ENCODE results near the gene TTC23.

Gene TTC23

DNA sequence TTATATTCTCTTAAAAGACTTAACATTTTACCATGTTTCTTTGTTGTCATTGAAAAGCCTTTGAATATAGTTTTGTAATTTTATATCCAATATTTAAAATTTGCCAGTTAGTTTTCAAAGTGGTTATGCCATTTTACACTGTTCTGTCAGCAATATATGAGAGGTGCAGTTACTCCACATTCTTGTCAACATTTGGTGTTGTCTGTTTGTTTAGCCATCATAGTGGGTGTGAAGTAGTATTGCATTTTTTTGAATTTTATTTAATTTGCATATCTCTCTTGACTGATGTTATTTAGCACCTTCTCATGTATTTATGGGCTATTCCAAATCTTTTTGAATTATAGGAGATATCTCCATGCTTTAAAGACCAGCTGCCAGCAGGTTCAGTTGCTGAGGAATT lies 42.3 kb upstream of the TTC23 start:
- H3K27me3 ChIP-seq (ENCODE audit: insufficient read depth, poor library complexity, severe bottlenecking) = no peaks in the 10 kb centered on the region
- DNase-seq (ENCODE audit: low read depth in 1 of 2, low spot score in 1 of 2) = no peak
- no peak overlapping the region for H3K27ac ChIP-seq (replicated peaks)
- no peak overlapping the region for H3K4me3 ChIP-seq (replicated peaks; ENCODE audit: insufficient read depth, low read length)
- no peak for TF ChIP-seq GABPA (IDR thresholded peaks at IDR 0.05; ENCODE audit: low read depth)
- no peak for TF ChIP-seq POLR2AphosphoS5 (IDR thresholded peaks at IDR 0.05; ENCODE audit: low read depth)
- TF ChIP-seq, protein P1, sequence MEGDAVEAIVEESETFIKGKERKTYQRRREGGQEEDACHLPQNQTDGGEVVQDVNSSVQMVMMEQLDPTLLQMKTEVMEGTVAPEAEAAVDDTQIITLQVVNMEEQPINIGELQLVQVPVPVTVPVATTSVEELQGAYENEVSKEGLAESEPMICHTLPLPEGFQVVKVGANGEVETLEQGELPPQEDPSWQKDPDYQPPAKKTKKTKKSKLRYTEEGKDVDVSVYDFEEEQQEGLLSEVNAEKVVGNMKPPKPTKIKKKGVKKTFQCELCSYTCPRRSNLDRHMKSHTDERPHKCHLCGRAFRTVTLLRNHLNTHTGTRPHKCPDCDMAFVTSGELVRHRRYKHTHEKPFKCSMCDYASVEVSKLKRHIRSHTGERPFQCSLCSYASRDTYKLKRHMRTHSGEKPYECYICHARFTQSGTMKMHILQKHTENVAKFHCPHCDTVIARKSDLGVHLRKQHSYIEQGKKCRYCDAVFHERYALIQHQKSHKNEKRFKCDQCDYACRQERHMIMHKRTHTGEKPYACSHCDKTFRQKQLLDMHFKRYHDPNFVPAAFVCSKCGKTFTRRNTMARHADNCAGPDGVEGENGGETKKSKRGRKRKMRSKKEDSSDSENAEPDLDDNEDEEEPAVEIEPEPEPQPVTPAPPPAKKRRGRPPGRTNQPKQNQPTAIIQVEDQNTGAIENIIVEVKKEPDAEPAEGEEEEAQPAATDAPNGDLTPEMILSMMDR (IDR thresholded peaks at IDR 0.05; ENCODE audit: insufficient read depth, low read length) = no peak
- TF ChIP-seq, protein P2, sequence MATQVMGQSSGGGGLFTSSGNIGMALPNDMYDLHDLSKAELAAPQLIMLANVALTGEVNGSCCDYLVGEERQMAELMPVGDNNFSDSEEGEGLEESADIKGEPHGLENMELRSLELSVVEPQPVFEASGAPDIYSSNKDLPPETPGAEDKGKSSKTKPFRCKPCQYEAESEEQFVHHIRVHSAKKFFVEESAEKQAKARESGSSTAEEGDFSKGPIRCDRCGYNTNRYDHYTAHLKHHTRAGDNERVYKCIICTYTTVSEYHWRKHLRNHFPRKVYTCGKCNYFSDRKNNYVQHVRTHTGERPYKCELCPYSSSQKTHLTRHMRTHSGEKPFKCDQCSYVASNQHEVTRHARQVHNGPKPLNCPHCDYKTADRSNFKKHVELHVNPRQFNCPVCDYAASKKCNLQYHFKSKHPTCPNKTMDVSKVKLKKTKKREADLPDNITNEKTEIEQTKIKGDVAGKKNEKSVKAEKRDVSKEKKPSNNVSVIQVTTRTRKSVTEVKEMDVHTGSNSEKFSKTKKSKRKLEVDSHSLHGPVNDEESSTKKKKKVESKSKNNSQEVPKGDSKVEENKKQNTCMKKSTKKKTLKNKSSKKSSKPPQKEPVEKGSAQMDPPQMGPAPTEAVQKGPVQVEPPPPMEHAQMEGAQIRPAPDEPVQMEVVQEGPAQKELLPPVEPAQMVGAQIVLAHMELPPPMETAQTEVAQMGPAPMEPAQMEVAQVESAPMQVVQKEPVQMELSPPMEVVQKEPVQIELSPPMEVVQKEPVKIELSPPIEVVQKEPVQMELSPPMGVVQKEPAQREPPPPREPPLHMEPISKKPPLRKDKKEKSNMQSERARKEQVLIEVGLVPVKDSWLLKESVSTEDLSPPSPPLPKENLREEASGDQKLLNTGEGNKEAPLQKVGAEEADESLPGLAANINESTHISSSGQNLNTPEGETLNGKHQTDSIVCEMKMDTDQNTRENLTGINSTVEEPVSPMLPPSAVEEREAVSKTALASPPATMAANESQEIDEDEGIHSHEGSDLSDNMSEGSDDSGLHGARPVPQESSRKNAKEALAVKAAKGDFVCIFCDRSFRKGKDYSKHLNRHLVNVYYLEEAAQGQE (IDR thresholded peaks at IDR 0.05; ENCODE audit: insufficient replicate concordance, low read depth) = no peak
- no peak for TF ChIP-seq SPI1 (IDR thresholded peaks at IDR 0.05; ENCODE audit: borderline replicate concordance, low read depth)

DNA sequence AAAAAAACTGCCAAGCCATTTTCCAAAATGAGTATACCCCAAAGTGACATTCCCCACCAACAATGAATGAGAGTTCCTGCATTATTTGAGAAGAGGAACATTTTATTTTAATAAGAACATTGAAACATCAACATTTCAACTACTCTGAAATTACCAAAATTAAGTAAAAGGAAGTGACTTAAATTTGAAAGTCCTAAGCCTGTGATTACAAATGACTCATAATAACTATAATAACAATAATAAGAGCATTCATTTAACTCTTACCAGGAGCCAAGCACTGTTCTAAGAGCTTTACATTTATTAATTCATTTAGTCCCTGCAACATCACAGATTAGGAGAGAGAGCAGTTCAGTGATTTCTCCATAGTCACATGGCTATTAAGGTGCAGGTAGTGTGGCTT lies 34.3 kb upstream of the TTC23 start:
- no peaks in the 10 kb centered on the region for H3K27me3 ChIP-seq (ENCODE audit: insufficient read depth, poor library complexity, severe bottlenecking)
- no peak for DNase-seq (ENCODE audit: low read depth in 1 of 2, low spot score in 1 of 2)
- TF ChIP-seq, protein P1 (IDR thresholded peaks at IDR 0.05; ENCODE audit: insufficient read depth, low read length) = no peak
- no peak for TF ChIP-seq GABPA (IDR thresholded peaks at IDR 0.05; ENCODE audit: low read depth)
- no peak for TF ChIP-seq POLR2AphosphoS5 (IDR thresholded peaks at IDR 0.05; ENCODE audit: low read depth)
- TF ChIP-seq SPI1 (IDR thresholded peaks at IDR 0.05; ENCODE audit: borderline replicate concordance, low read depth) = no peak
- TF ChIP-seq, protein P2 (IDR thresholded peaks at IDR 0.05; ENCODE audit: insufficient replicate concordance, low read depth) = no peak
- no peak overlapping the region for H3K27ac ChIP-seq (replicated peaks)
- H3K4me3 ChIP-seq (replicated peaks; ENCODE audit: insufficient read depth, low read length) = no peak overlapping the region

DNA sequence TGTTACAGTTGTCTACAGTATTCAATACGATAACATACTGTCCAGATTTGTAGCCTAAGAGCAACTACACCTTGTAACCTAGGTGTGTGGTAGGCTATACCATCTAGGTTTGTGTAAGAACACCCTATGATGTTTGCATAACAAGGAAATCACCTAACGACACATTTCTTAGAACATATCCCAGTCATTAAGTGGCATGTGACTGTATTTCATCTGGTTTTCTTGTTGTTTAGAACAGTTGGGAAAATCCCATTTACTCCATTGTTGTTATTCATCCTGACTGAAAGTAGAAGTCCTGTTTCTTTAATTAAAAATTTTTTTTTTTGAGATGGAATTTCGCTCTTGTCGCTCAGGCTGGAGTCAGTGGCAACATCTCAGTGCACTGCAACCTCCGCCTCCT lies 33.2 kb upstream of the TTC23 start:
- no peak overlapping the region for H3K4me3 ChIP-seq (replicated peaks; ENCODE audit: insufficient read depth, low read length)
- H3K27me3 ChIP-seq (ENCODE audit: insufficient read depth, poor library complexity, severe bottlenecking) = no peaks in the 10 kb centered on the region
- TF ChIP-seq POLR2AphosphoS5 (IDR thresholded peaks at IDR 0.05; ENCODE audit: low read depth) (no peak), SPI1 (IDR thresholded peaks at IDR 0.05; ENCODE audit: borderline replicate concordance, low read depth) (no peak), GABPA (IDR thresholded peaks at IDR 0.05; ENCODE audit: low read depth) (no peak)
- TF ChIP-seq, protein P2 (IDR thresholded peaks at IDR 0.05; ENCODE audit: insufficient replicate concordance, low read depth) = no peak
- TF ChIP-seq, protein P1 (IDR thresholded peaks at IDR 0.05; ENCODE audit: insufficient read depth, low read length) = no peak
- no peak overlapping the region for H3K27ac ChIP-seq (replicated peaks)
- no peak for DNase-seq (ENCODE audit: low read depth in 1 of 2, low spot score in 1 of 2)
